Mononuclear cell (primary cell): ENCODE data around the gene DNM3. TPM values are rescaled to one million over a fixed set of nuclear protein-coding genes. Genes with fewer than 3 reads are reported as not detected.

Source experiments
- H3K27me3 ChIP-seq: 2 replicates; pipeline ENCODE4 v1.6.0; 2011; ENCODE audit warnings: low read length, control low read depth; ENCODE audit not compliant: insufficient read depth
- H3K4me1 ChIP-seq: 2 replicates; pipeline ENCODE4 v1.5.1; 2011; ENCODE audit warnings: mild to moderate bottlenecking, low read length, control low read depth; ENCODE audit not compliant: insufficient read depth
- H3K4me3 ChIP-seq: 2 replicates; pipeline ENCODE4 v1.5.1; 2011; ENCODE audit warnings: mild to moderate bottlenecking, low read length, moderate library complexity
- H3K9me3 ChIP-seq: 2 replicates; pipeline ENCODE4 v1.5.1; 2011; ENCODE audit warnings: low read depth, mild to moderate bottlenecking, control low read depth, low read length
- total RNA-seq: library from RNA; depleted of rRNA; stranded (reverse); fragments of >200 nt; gene quantifications from one replicate; pipeline ENCODE4 v1.2.3, GENCODE V29; 2012

DNM3 gene
- total RNA-seq, 1 donor: 20.5 TPM

DNA sequence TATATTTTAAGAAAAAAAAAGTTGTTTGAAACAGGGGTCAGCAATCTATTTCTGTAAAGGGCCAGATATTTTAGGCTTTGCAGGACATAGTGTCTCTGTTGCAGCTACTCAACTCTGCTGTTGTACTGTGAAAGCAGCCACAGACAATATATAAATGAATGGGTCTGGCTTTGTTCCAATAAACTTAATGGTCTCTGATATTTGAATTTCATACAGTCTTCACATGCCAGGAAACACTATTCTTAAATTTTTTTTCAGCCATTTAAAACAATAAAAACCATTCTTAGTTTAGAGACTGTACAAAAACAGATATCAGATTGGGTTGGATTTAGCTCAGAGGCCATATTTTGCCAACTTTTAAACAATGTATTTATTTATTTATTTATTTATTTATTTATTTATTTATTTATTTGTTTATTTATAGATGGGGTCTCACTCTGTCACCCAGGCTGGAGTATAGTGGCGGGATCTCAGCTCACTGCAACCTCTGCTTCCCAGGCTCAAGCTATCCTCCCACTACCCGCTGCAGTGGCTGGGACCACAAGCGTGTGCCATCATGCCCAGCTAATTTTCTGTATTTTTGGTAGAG lies 102.8 kb downstream of the DNM3 start:
- Histone ChIP-seq H3K9me3 (no peaks in the 10 kb centered on the region), H3K27me3 (no peaks in the 10 kb centered on the region), H3K4me3 (no peak overlapping the region), H3K4me1 (no peaks in the 10 kb centered on the region)

DNA sequence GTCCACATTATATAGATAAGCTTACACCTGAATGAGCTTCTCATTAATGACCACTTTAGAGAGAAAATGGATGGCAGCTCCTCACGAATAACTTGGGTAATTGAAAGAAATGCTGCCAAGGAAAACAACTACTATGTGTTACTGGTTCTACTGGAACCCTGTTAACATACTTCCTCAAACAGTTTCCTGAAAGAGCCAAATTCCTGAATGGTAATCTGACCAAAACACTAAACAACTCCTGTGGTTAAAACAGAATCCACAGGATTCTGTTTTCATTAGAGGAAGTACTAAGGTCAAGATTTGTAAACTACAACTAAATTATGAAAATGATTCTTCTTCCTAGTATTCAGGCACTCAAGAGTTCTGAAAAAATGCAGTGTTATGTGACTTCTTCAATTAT lies 107.2 kb downstream of the DNM3 start:
- Histone ChIP-seq H3K4me1 (no peaks in the 10 kb centered on the region), H3K4me3 (no peak overlapping the region), H3K9me3 (no peaks in the 10 kb centered on the region)

GRCh38 chr1:171949316-171949715 lies 108.0 kb downstream of the DNM3 start:
- H3K27me3 ChIP-seq: no peaks in the 10 kb centered on the region
- H3K4me3 ChIP-seq: no peak overlapping the region
- H3K4me1 ChIP-seq: no peaks in the 10 kb centered on the region
- no peaks in the 10 kb centered on the region for H3K9me3 ChIP-seq

More for the DNA sequence above, 107.2 kb downstream of the DNM3 start:
- no peaks in the 10 kb centered on the region for H3K27me3 ChIP-seq

DNA sequence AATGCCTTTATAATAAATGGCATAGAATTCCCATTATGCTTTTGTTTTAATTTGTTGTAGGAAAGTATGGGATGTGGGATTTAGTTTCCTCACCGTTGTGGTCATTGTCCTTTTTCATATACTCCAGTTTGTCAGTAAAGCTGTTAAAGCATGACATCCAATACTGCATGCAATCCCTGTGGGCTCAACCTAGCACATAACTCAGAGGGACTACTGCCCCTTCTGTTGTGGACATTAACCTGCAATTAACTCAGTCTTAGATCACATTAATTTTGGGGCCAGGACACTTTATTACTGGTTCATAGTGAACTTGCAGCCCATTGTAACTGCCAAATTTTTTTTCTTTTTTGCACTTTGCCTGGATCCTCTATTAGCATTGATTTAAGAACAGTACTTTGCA lies 112.5 kb downstream of the DNM3 start:
- no peaks in the 10 kb centered on the region for H3K4me1 ChIP-seq
- H3K27me3 ChIP-seq: no peaks in the 10 kb centered on the region
- H3K4me3 ChIP-seq: no peak overlapping the region
- no peaks in the 10 kb centered on the region for H3K9me3 ChIP-seq

GRCh38 chr1:171954361-171954760 lies 113.1 kb downstream of the DNM3 start:
- H3K27me3 ChIP-seq: no peaks in the 10 kb centered on the region
- H3K9me3 ChIP-seq: no peaks in the 10 kb centered on the region
- H3K4me1 ChIP-seq: no peaks in the 10 kb centered on the region
- H3K4me3 ChIP-seq: no peak overlapping the region

- Histone ChIP-seq H3K27me3 (no peaks in the 10 kb centered on the region), H3K4me1 (no peaks in the 10 kb centered on the region), H3K9me3 (no peaks in the 10 kb centered on the region), H3K4me3 (no peak overlapping the region)
Measured at GRCh38 chr1:171961861-171962260, 120.6 kb downstream of the DNM3 start.

GRCh38 chr1:171963762-171964161 lies 122.5 kb downstream of the DNM3 start:
- Histone ChIP-seq H3K9me3 (no peaks in the 10 kb centered on the region), H3K4me1 (no peaks in the 10 kb centered on the region), H3K4me3 (no peak overlapping the region), H3K27me3 (no peaks in the 10 kb centered on the region)

- no peaks in the 10 kb centered on the region for H3K4me1 ChIP-seq
- H3K4me3 ChIP-seq: no peak overlapping the region
- H3K9me3 ChIP-seq: no peaks in the 10 kb centered on the region
- no peaks in the 10 kb centered on the region for H3K27me3 ChIP-seq
Measured at GRCh38 chr1:171965777-171966176, 124.5 kb downstream of the DNM3 start.

DNA sequence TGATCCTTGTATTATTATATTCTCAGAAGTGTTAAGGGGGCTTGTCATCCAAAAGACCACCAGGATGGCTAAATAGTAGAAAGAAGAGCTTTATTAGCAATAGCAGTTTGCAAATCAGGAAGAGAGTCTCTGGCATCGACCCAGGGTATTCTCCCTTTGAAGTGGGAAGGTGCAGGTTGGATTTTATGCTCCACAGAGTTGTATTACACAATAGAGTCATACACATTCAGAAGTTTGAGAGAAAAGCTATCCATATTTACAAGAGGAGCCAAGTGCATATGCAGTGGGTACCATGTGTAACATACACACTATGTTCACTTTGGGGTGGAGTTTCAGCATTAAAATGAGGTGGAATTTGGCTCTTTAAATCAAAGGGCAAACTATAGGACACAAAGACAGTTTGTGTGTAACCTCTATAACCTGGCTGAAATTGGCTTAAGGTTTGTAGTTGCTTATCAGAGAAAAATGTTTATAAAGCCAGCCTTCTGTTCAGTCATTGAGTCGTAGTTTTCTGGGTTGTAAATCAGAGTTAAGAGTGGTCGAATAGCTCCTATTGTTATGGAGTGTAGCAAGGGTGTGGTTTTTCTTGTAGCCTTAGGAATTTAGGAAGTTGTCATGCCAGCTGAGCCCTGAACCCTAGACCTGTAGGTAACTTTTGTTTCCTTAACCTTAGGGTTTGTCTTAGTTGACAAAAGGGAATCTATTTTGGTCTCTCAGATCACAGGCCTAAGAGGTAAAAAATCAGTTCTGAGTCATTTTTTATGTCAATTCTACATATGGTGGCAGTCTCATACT lies 125.3 kb downstream of the DNM3 start:
- Histone ChIP-seq H3K9me3 (no peaks in the 10 kb centered on the region), H3K4me3 (no peak overlapping the region), H3K27me3 (no peaks in the 10 kb centered on the region), H3K4me1 (no peaks in the 10 kb centered on the region)

DNA sequence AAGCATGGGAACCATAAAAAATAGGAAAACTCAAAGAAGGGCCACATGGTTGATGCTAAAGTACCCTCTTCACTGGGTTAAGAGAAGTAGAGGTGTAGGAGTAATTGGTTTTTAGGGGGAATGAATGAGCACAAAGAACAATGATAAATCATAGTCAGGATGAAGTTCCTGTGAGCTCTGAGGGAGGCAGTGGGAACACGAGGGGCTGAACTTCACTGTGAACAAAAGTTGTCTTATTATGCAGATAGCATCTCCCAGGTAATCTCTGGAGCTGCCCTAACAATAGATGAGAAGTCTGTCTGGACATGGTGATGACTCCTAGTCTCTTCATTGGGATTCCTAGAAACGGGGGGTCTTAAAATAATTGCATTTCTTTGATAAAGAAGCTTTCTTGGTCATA lies 127.9 kb downstream of the DNM3 start:
- Histone ChIP-seq H3K9me3 (no peaks in the 10 kb centered on the region), H3K4me3 (no peak overlapping the region), H3K27me3 (no peaks in the 10 kb centered on the region), H3K4me1 (no peaks in the 10 kb centered on the region)

DNA sequence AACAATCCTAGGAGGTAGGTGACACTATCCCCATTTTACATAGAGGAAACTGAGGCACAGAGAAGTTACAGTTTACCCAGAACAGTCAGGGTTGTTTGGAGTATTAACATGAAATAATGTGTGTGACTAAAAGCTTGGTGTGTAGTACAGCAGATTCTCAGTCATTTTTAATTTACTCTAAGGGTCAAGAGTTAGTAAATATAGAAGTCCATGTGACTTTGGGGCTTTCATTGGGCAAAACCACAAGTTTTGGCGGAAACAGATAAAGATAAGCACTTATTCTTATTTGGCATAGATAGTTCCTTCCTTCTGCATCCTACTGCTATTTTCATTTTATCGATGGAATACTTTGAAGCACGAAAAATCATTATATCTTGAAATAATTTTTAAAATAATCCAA lies 128.5 kb downstream of the DNM3 start:
- Histone ChIP-seq H3K9me3 (no peaks in the 10 kb centered on the region), H3K27me3 (no peaks in the 10 kb centered on the region), H3K4me3 (no peak overlapping the region), H3K4me1 (no peaks in the 10 kb centered on the region)

DNA sequence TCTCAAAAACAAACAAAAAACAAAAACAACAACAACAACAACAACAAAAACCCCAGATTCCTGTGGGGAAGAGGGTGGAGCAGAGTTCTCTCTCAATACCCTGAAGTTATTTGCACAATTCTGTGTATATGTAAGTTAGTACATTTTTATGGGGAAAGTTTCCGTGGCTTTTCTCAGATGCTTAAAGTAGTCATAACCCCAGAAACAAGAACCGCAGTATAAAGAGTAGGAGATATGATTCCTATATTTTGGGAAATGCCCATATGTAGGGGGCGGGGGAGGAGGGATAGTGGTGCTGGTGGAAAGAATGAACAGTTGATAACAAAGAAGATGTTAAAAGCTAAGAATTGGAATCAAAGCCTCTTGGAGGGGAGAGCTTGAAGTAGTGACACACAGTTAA lies 131.5 kb downstream of the DNM3 start:
- Histone ChIP-seq H3K4me1 (no peaks in the 10 kb centered on the region), H3K27me3 (no peaks in the 10 kb centered on the region), H3K9me3 (no peaks in the 10 kb centered on the region), H3K4me3 (no peak overlapping the region)

DNA sequence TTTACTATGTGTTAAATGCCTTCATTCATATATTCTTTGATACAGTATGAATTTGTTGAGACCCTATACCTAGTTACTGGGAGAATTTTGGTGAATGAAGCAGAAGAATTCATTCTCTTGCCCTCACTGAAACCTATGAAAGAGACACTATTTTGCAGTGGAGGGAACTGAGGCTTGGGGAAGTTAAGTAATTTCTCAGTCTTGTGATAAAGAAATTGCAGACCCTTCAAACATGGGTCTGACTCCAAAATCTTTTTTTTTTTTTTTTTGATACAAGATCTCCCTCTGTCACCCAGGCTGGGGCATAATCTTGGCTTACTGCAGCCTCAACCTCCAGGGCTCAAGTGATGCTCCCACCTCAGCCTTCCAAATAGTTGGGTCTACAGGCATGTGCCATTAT lies 132.1 kb downstream of the DNM3 start:
- no peaks in the 10 kb centered on the region for H3K9me3 ChIP-seq
- no peaks in the 10 kb centered on the region for H3K4me1 ChIP-seq
- no peak overlapping the region for H3K4me3 ChIP-seq
- H3K27me3 ChIP-seq: no peaks in the 10 kb centered on the region

DNA sequence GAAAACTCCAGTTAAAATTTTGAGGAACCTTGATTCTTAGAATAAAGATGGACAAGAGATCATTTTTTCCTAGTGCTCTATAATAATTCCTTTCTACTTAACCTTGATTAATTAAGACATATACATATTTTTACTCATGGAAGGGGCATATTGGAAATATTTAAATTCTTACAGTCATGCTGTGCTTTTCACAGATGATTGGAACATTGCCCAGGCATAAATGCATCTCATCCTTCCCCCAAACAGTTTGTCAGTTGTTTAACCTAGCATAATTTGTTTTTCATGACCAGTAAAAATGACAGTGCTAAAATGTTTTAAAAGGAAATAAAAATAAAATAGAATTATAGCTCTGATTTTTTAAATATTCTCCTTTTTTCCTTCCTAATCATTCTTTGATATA lies 140.0 kb downstream of the DNM3 start:
- H3K4me1 ChIP-seq: no peaks in the 10 kb centered on the region
- H3K9me3 ChIP-seq: no peaks in the 10 kb centered on the region
- H3K27me3 ChIP-seq: no peaks in the 10 kb centered on the region
- H3K4me3 ChIP-seq: no peak overlapping the region

DNA sequence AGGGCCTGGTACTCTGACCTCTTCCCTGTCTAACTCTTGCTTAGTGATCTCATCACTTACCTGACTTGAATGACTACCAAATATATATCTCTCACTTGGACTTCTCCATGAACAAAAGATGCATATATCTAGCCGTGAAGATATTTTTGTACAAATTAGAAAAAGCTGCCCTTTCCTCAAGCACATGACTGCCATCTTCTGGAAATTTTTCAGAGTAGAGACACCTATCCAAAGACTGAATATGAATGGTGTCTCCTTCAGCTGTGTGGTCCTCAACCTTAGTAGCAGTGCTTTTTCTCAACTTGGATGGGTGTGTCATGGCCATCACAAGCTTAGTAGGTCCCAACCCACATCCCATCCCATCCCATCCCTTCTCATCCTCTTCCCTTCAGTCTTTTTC lies 142.3 kb downstream of the DNM3 start:
- Histone ChIP-seq H3K27me3 (no peaks in the 10 kb centered on the region), H3K9me3 (no peaks in the 10 kb centered on the region), H3K4me3 (no peak overlapping the region), H3K4me1 (no peaks in the 10 kb centered on the region)

DNA sequence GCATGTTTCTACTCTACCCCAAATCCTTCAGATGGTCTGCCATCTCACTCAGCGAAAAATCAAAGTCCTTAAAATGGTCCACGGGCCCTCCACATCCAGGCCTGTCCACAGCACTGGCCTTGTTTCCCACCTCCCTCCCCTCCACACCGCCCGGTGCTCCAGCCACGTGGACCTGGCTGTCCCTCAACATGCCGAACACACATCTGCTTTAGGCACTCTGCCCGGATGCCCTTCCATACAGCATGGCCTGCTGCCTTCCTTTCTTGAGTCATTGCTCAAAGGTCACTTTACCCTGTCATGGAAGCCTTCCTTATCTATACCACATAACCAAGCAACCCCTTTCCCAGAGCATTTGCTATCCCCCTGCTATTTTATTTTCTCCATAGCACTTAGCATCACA lies 143.0 kb downstream of the DNM3 start:
- Histone ChIP-seq H3K9me3 (no peaks in the 10 kb centered on the region), H3K4me3 (no peak overlapping the region), H3K27me3 (no peaks in the 10 kb centered on the region), H3K4me1 (no peaks in the 10 kb centered on the region)
